K562 (cell line): ENCODE measurements around the gene MYO3B. TPM values are rescaled to one million over a fixed set of nuclear protein-coding genes. Genes with fewer than 3 reads are reported as not detected.

Experiments
- ATF2 ChIP-seq: sonication (generic); formaldehyde crosslinking; IDR thresholded peaks from 2 replicates; pipeline ENCODE4 v1.8.1; 2022; ENCODE audit warnings: missing genetic modification reagents
- DMBX1 ChIP-seq: fragments of 250-450 bp; sonication (Bioruptor Pico); IDR thresholded peaks from 2 replicates; pipeline ENCODE4 v1.8.0; 2022; ENCODE audit warnings: inconsistent platforms, mild to moderate bottlenecking, moderate library complexity, borderline replicate concordance
- GTF2B ChIP-seq: IDR thresholded peaks from 2 replicates; pipeline ENCODE4 v1.6.1; 2011; ENCODE audit not compliant: insufficient read length; ENCODE audit errors: extremely low read depth
- HDGF ChIP-seq: fragments of 450-650 bp; IDR thresholded peaks from 2 replicates; pipeline ENCODE4 v1.6.1; 2016
- HLTF ChIP-seq: fragments of 450-650 bp; IDR thresholded peaks from 2 replicates; pipeline ENCODE4 v1.6.1; 2016
- MITF ChIP-seq: IDR thresholded peaks from 2 replicates; pipeline ENCODE4 v1.6.1; 2014; ENCODE audit warnings: antibody characterized with exemption
- RFX7 ChIP-seq: fragments of 250-450 bp; sonication (Bioruptor Pico); IDR thresholded peaks from 2 replicates; pipeline ENCODE4 v1.5.1; 2021; ENCODE audit warnings: mild to moderate bottlenecking
- SMAD3 ChIP-seq: fragments of 450-650 bp; formaldehyde crosslinking; conservative IDR thresholded peaks from 2 replicates; pipeline ENCODE4 v1.4.0; 2020; ENCODE audit warnings: mild to moderate bottlenecking
- SOX6 ChIP-seq: fragments of 450-650 bp; IDR thresholded peaks from 2 replicates; pipeline ENCODE4 v1.6.1; 2014; ENCODE audit warnings: mild to moderate bottlenecking
- SP1 ChIP-seq: sonication (generic); formaldehyde crosslinking; IDR thresholded peaks from 2 replicates; pipeline ENCODE4 v1.8.1; 2022; ENCODE audit warnings: mild to moderate bottlenecking, missing genetic modification reagents
- STAT6 ChIP-seq: sonication (generic); formaldehyde crosslinking; IDR thresholded peaks from 2 replicates; pipeline ENCODE4 v1.8.1; 2023; ENCODE audit warnings: mild to moderate bottlenecking, missing genetic modification reagents
- TFE3 ChIP-seq: fragments of 450-650 bp; formaldehyde crosslinking; IDR thresholded peaks from 2 replicates; pipeline ENCODE4 v1.4.0; 2020; ENCODE audit warnings: mild to moderate bottlenecking, mixed read lengths
- VEZF1 ChIP-seq: fragments of 200-800 bp; sonication (Bioruptor generic); IDR thresholded peaks from 2 replicates; pipeline ENCODE4 v1.6.1; 2017; ENCODE audit warnings: missing genetic modification characterization, missing compliant biosample characterization
- ZBTB5 ChIP-seq: fragments of 450-650 bp; IDR thresholded peaks from 2 replicates; pipeline ENCODE4 v1.6.1; 2017; ENCODE audit warnings: antibody characterized with exemption
- ZNF511 ChIP-seq: sonication (generic); formaldehyde crosslinking; IDR thresholded peaks from 2 replicates; pipeline ENCODE4 v1.8.0; 2022; ENCODE audit warnings: mild to moderate bottlenecking, missing genetic modification reagents
- polyA plus RNA-seq, 8 experiments: library from polyadenylated mRNA; depleted of rRNA in 4 of 8; stranded (reverse) in 5 of 8; unstranded in 3 of 8; fragments of >200 nt; fragmentation: Nextera tagmentation in 2 of 8; fragmentation: Illumina TruSeq in 1 of 8; extraction: Ambion mirVana in 2 of 8; extraction: Trizol in 1 of 8; gene quantifications; 2 replicates each; pipeline versions ENCODE4 v1.2.1 to v1.2.3, GENCODE V29; 2011 to 2014; ENCODE audit warnings: inconsistent platforms in 1 of 8, missing spikeins in 1 of 8
- total RNA-seq, 7 experiments: library from RNA; depleted of rRNA in 6 of 7; stranded (reverse); fragments of >200 nt in 6 of 7; fragmentation: Illumina TruSeq in 2 of 7; extraction: Trizol in 2 of 7; gene quantifications; 2 replicates each; pipeline versions ENCODE4 v1.2.1 to v1.2.3, GENCODE V29; 2011 to 2021; ENCODE audit warnings: low replicate concordance in 1 of 7

MYO3B gene
- total and polyA plus RNA-seq, 9 of the 15 experiments (the other 6 are each of a cell fraction or from before 2014, with no cell fraction given), result 2.7 to 6.5 (median 3.6) TPM

- TF ChIP-seq SP1 (CRISPR knock-in tag), result peak; percentile 67
- TF ChIP-seq TFE3, result no peak
- TF ChIP-seq HDGF, result peak; percentile 49; the same call in 1 of the 2 replicates
- no peak for TF ChIP-seq MITF
- no peak for TF ChIP-seq ZBTB5
- TF ChIP-seq RFX7 (CRISPR knock-in tag), result peak; percentile 66; the same call in 1 of the 2 replicates
- no peak for TF ChIP-seq HLTF
- no peak for TF ChIP-seq GTF2B
- TF ChIP-seq STAT6 (CRISPR knock-in tag), result no peak
- TF ChIP-seq DMBX1 (CRISPR knock-in tag), result peak; percentile 69; the same call in 1 of the 2 replicates
- TF ChIP-seq SMAD3 (CRISPR knock-in tag), result no peak
- TF ChIP-seq SOX6, result peak; percentile 29; the same call in 1 of the 2 replicates
- no peak for TF ChIP-seq ZNF511
- TF ChIP-seq ATF2 (CRISPR knock-in tag), result no peak
- TF ChIP-seq VEZF1 (CRISPR knock-in tag), result peak; percentile 32; the same call in 1 of the 2 replicates
Measured at GRCh38 chr2:170324640-170325046, 146.7 kb downstream of the MYO3B start (continued).
